Kidney (tissue), 14 donors: ENCODE results near the gene FAM20C. TPM values are rescaled to one million over a fixed set of nuclear protein-coding genes. Genes with fewer than 3 reads are reported as not detected.

Experiments used
- DNase-seq, 5 donors: peaks; one replicate each; pipeline ENCODE4 v3.0.0-alpha.2; 2013 to 2020
- FAIRE-seq: peaks from 2 replicates; lab custom pipeline; 2012; peaks lifted over from hg19 to GRCh38; lab: Jason Lieb, UNC
- H3K27ac ChIP-seq, 2 donors: one replicate each; pipeline ENCODE4 v1.7.0; 2013; ENCODE audit warnings: low read depth in 2 of 2, low read length in 2 of 2, inconsistent platforms in 1 of 2
- H3K27me3 ChIP-seq: one replicate; pipeline ENCODE4 v1.7.1; 2013; ENCODE audit warnings: low read length, inconsistent platforms; ENCODE audit not compliant: control insufficient read depth, insufficient read depth
- H3K36me3 ChIP-seq, 3 donors: one replicate each; pipeline versions ENCODE4 v1.7.0 to v1.7.1; 2013; ENCODE audit warnings: low read length in 3 of 3, control low read depth in 1 of 3, inconsistent platforms in 1 of 3; ENCODE audit not compliant: insufficient read depth in 3 of 3, control insufficient read depth in 2 of 3
- H3K4me1 ChIP-seq, 3 donors: one replicate each; pipeline versions ENCODE4 v1.7.0 to v1.7.1; 2013; ENCODE audit warnings: low read length in 3 of 3, inconsistent platforms in 1 of 3, low read depth in 1 of 3; ENCODE audit not compliant: control insufficient read depth in 2 of 3, insufficient read depth in 2 of 3
- H3K4me3 ChIP-seq, 3 donors: one replicate each; pipeline versions ENCODE4 v1.7.0 to v1.8.1; 2013; ENCODE audit warnings: low read length in 3 of 3, control low read depth in 1 of 3, inconsistent platforms in 1 of 3
- H3K9ac ChIP-seq, 3 donors: one replicate each; pipeline versions ENCODE4 v1.7.0 to v1.7.1; 2013; ENCODE audit warnings: low read length in 3 of 3, control low read depth in 1 of 3, inconsistent platforms in 1 of 3
- H3K9me3 ChIP-seq, 3 donors: one replicate each; pipeline versions ENCODE4 v1.7.0 to v1.7.1; 2013; ENCODE audit warnings: low read length in 3 of 3, control low read depth in 1 of 3, inconsistent platforms in 1 of 3; ENCODE audit not compliant: control insufficient read depth in 2 of 3, insufficient read depth in 1 of 3
- CTCF ChIP-seq: IDR thresholded peaks from 3 replicates; pipeline ENCODE4 v1.5.1; 2012; ENCODE audit warnings: mild to moderate bottlenecking, moderate library complexity, borderline replicate concordance; ENCODE audit not compliant: insufficient read depth; ENCODE audit errors: extremely low read depth
- intact Hi-C: fragments of 100-400 bp; cut with DNase I; formaldehyde crosslinking; loops from one replicate; pipeline ENCODE4 v1.11.1; 2022
- polyA plus RNA-seq: library from polyadenylated mRNA; stranded (reverse); fragments of 350-450 nt; fragmentation: Illumina TruSeq; extraction: RNeasy Lipid Tissue Mini Kit (QIAGEN cat#74804); gene quantifications from one replicate; pipeline ENCODE4 v1.2.3, GENCODE V29; 2014; ENCODE audit warnings: low read depth, low replicate concordance; ENCODE audit not compliant: insufficient read depth
- total RNA-seq: library from RNA; stranded (reverse); fragmentation: NEBNext Ultra II Directional; extraction: Animal tissue kit (Norgen Biotek cat#: 25700); gene quantifications from one replicate; pipeline ENCODE4 v1.2.1, GENCODE V29; 2021
- donor health status: control.
- donor health status: control.
- donor health status: control.
- donor health status: control.
- donor health status: control.
- donor health status: DM: yes; HTN: yes; CAD: no.
- donor health status: Normal renal cell carcinoma (clear cell type).

FAM20C gene
- total and polyA plus RNA-seq, 2 donors from 2014 or later: 84.9 to 114 TPM

GRCh38 chr7:250523-250922 is 58.2 kb downstream of the FAM20C start:
- DNase-seq (peak in 1 of 5 donors; percentile 54), FAIRE-seq (no peak)
- no peak for TF ChIP-seq CTCF
- Histone ChIP-seq H3K27me3 (no peaks in the 10 kb centered on the region), H3K9me3 (no peaks in the 10 kb centered on the region), H3K4me3 (no peak overlapping the region), H3K4me1 (peaks cover 0 to 2% (median 0%) of the 10 kb centered on the region in 3 donors), H3K9ac (no peak overlapping the region), H3K36me3 (peaks cover 0 to 62% (median 11%) of the 10 kb centered on the region in 3 donors), H3K27ac (no peak overlapping the region)
- intact Hi-C loops: no loop called here

- Histone ChIP-seq H3K4me3 (no peak overlapping the region), H3K9me3 (no peaks in the 10 kb centered on the region), H3K27me3 (no peaks in the 10 kb centered on the region), H3K4me1 (peaks cover 0 to 2% (median 0%) of the 10 kb centered on the region in 3 donors), H3K27ac (no peak overlapping the region), H3K36me3 (peaks cover 0 to 64% (median 11%) of the 10 kb centered on the region in 3 donors), H3K9ac (no peak overlapping the region)
- no peak for TF ChIP-seq CTCF
- FAIRE-seq: no peak
- intact Hi-C loops: no loop called here
- peak in 1 of 5 donors; percentile 52 for DNase-seq
Observed at GRCh38 chr7:251005-251404, 58.6 kb downstream of the FAM20C start.

- Histone ChIP-seq H3K27ac (no peak overlapping the region), H3K4me1 (peaks cover 0 to 2% (median 0%) of the 10 kb centered on the region in 3 donors), H3K27me3 (no peaks in the 10 kb centered on the region), H3K9ac (no peak overlapping the region), H3K9me3 (no peaks in the 10 kb centered on the region), H3K4me3 (no peak overlapping the region), H3K36me3 (peaks cover 0 to 66% (median 13%) of the 10 kb centered on the region in 3 donors)
- intact Hi-C loops: no loop called here
- TF ChIP-seq CTCF: no peak
- FAIRE-seq (no peak), DNase-seq (peak in 1 of 5 donors; percentile 46)
Observed at GRCh38 chr7:251446-252175, 59.2 kb downstream of the FAM20C start.
